ENCODE measurements around the gene KCNMA1. TPM values are rescaled to one million over a fixed set of nuclear protein-coding genes. Genes with fewer than 3 reads are reported as not detected.
A peak's percentile ranks its signal among the peaks of the same experiment; 100 is the strongest.

KCNMA1 gene
- total RNA-seq, 1 donor from 2014 or later, result 30.1 TPM

DNA sequence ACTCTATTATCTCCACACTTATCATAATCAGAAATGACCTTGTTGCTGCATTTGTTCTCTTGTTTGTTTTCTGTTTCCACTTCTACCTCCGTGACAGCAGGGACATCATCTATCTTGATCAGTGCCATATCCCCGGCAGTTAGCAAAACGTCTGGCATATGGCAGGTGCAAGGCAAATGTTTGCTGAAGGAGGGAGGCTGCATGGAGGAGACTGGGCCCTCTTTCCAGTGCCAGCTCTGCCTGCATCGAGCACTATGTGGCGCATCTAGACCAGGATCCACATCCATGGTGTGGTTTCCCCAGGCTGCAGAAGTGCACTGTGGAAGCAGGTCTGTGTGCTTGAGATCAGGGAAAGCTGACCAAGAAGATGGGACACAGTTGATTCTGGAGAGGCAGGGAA is 181.2 kb downstream of the KCNMA1 start:
- Mint-ChIP-seq H3K27ac (peak overlapping the region; percentile 57), H3K9me3 (no peaks in the 10 kb centered on the region), H3K36me3 (no peaks in the 10 kb centered on the region), H3K4me3 (no peak overlapping the region), H3K4me1 (ENCODE audit: unreplicated experiment) (peaks cover 24% of the 10 kb centered on the region), H3K27me3 (peaks cover 7% of the 10 kb centered on the region)
- TF ChIP-seq, protein P1, sequence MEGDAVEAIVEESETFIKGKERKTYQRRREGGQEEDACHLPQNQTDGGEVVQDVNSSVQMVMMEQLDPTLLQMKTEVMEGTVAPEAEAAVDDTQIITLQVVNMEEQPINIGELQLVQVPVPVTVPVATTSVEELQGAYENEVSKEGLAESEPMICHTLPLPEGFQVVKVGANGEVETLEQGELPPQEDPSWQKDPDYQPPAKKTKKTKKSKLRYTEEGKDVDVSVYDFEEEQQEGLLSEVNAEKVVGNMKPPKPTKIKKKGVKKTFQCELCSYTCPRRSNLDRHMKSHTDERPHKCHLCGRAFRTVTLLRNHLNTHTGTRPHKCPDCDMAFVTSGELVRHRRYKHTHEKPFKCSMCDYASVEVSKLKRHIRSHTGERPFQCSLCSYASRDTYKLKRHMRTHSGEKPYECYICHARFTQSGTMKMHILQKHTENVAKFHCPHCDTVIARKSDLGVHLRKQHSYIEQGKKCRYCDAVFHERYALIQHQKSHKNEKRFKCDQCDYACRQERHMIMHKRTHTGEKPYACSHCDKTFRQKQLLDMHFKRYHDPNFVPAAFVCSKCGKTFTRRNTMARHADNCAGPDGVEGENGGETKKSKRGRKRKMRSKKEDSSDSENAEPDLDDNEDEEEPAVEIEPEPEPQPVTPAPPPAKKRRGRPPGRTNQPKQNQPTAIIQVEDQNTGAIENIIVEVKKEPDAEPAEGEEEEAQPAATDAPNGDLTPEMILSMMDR (conservative IDR thresholded peaks at IDR 0.05), result no peak
- DNase-seq (ENCODE audit: extremely low spot score, unreplicated experiment), result no peak

DNA sequence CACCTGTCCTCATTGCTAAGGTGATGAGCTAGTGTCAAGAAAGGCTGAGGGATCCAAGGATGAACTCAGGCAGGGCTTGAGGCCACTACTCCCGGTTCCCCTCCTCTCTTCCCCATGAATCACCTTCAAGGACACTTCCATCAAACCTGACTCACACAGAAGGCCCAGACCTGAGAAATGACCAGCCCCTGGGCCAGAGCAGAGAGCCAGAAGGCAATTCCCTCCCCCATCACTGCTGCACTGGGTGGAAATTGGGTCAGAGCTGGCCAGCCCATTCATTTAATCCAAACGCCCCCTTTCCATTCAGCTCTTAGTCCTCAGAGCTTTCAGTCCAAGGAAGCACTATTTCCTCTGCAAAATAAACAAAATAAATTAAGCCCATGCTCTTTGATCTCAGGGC is 182.0 kb downstream of the KCNMA1 start:
- Mint-ChIP-seq H3K4me3 (no peak overlapping the region), H3K36me3 (no peaks in the 10 kb centered on the region), H3K27me3 (peaks cover 7% of the 10 kb centered on the region), H3K4me1 (ENCODE audit: unreplicated experiment) (peaks cover 24% of the 10 kb centered on the region), H3K9me3 (no peaks in the 10 kb centered on the region), H3K27ac (no peak overlapping the region)
- TF ChIP-seq, protein P1 (conservative IDR thresholded peaks at IDR 0.05), result no peak
- DNase-seq (ENCODE audit: extremely low spot score, unreplicated experiment), result no peak

DNA sequence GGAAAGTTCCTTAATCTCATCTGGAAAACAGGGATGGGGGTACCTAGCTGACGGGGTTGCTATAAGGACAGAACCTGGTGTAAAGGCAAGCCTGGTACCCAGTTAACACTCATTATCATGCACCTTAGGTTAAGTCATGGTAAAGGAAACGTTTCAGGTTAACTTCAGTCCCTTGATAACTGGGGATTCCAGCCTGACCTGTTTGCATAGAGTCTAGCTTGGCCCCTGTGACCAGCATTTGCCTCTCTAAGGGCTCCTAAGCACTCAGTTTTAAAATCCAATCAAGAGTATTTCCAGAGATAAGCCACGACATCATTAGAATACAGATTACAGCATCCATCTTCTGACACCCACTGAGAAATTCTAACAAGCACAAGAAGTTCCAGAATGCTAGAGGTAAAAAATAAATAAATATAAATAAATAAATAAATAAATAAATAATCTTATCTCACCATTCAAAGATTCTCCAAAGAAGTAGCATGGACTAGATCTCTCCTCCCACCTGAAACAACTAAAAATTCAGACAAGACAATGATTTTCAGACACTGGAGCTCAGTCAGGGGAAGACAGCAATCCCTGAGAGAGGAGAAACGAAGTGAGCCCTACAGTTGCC is 184.6 kb downstream of the KCNMA1 start:
- H3K4me3 Mint-ChIP-seq, result no peak overlapping the region
- no peaks in the 10 kb centered on the region for H3K9me3 Mint-ChIP-seq
- no peak for DNase-seq (ENCODE audit: extremely low spot score, unreplicated experiment)
- no peak overlapping the region for H3K27ac Mint-ChIP-seq
- peaks cover 24% of the 10 kb centered on the region for H3K4me1 Mint-ChIP-seq (ENCODE audit: unreplicated experiment)
- no peaks in the 10 kb centered on the region for H3K36me3 Mint-ChIP-seq
- TF ChIP-seq, protein P1 (conservative IDR thresholded peaks at IDR 0.05), result no peak
- peaks cover 7% of the 10 kb centered on the region for H3K27me3 Mint-ChIP-seq

DNA sequence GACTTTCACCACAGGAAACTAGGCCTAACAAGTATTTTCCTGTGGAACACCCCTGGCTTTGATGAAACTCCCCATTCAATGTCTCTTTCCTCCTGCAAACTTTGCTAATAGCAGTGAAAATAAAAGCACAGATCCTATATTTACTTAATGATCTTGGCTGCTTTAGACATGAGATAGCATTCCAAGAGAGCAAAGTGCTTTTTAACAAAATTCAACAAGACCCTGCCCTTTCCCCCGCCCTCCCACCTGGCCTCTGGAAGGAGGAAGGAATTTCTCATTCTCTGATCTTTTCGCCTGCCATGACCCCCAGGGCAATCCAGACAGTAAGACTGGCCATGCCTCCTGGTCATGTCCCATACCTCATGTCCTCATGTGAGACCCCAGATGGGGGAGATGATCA is 185.7 kb downstream of the KCNMA1 start:
- Mint-ChIP-seq H3K27me3 (peaks cover 7% of the 10 kb centered on the region), H3K27ac (no peak overlapping the region), H3K4me3 (no peak overlapping the region), H3K9me3 (no peaks in the 10 kb centered on the region), H3K4me1 (ENCODE audit: unreplicated experiment) (peaks cover 24% of the 10 kb centered on the region), H3K36me3 (no peaks in the 10 kb centered on the region)
- TF ChIP-seq, protein P1 (conservative IDR thresholded peaks at IDR 0.05), result no peak
- DNase-seq (ENCODE audit: extremely low spot score, unreplicated experiment), result no peak

DNA sequence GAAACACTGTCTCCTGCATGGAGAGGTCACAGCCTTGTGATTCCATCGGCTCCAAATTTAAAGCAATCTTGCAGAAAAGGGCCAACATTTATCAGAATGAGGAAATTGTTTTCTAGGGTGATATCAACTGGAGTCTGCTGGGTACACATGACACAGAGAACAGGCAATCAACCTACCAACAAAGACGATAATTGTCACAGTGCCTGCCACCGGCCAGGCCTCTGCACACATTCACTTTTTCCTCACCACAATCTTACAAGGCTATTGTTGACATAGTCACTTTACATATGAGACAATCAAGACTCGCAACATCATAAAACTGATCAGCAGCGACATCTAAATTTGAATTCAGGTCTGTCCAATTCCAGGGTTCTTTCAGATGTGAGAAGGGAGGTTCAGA is 189.4 kb downstream of the KCNMA1 start:
- Mint-ChIP-seq H3K36me3 (no peaks in the 10 kb centered on the region), H3K27ac (no peak overlapping the region), H3K9me3 (no peaks in the 10 kb centered on the region), H3K27me3 (no peaks in the 10 kb centered on the region), H3K4me1 (ENCODE audit: unreplicated experiment) (peaks cover 16% of the 10 kb centered on the region), H3K4me3 (no peak overlapping the region)
- DNase-seq (ENCODE audit: extremely low spot score, unreplicated experiment), result no peak
- TF ChIP-seq, protein P1 (conservative IDR thresholded peaks at IDR 0.05), result no peak

DNA sequence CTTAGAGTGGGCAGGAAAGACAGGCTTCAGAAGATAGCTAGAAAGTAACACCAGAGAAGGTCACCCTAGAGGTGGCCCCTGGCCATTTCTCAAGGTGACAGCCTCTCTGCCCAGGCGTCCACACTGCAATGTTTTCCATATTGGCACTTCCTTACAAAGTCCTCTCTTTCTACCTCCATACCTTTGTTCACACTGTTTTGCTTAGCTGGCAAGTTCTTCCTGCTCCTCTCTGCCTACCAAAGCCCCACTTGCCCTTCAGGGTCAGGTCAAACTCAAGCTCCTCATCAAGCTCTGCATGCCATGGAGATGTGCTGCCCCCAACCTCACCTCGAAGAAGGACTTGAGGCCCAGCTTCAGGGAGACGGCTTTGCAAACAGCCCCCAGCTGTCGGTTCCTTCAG is 190.9 kb downstream of the KCNMA1 start:
- TF ChIP-seq, protein P1 (conservative IDR thresholded peaks at IDR 0.05), result no peak
- no peaks in the 10 kb centered on the region for H3K36me3 Mint-ChIP-seq
- no peak overlapping the region for H3K4me3 Mint-ChIP-seq
- no peak overlapping the region for H3K27ac Mint-ChIP-seq
- DNase-seq (ENCODE audit: extremely low spot score, unreplicated experiment), result no peak
- H3K4me1 Mint-ChIP-seq (ENCODE audit: unreplicated experiment), result peaks cover 3% of the 10 kb centered on the region
- no peaks in the 10 kb centered on the region for H3K9me3 Mint-ChIP-seq
- no peaks in the 10 kb centered on the region for H3K27me3 Mint-ChIP-seq
